HL-60/S4 treated with phorbol 12-myristate 13-acetate at 8.2 ng/mL for 4 days and 3 days (cell line): ENCODE measurements around the gene MMEL1.

Source experiments
- in situ Hi-C: fragments of 300-500 bp; cut with MboI; formaldehyde crosslinking; loops from 2 replicates; pipeline ENCODE4 v1.15.0; 2022; ENCODE audit warnings: low sequenced_read_pairs

Gene MMEL1

GRCh38 chr1:2643414-2644077 lies 10.7 kb upstream of the MMEL1 start:
- in situ Hi-C loops: no loop called here

DNA sequence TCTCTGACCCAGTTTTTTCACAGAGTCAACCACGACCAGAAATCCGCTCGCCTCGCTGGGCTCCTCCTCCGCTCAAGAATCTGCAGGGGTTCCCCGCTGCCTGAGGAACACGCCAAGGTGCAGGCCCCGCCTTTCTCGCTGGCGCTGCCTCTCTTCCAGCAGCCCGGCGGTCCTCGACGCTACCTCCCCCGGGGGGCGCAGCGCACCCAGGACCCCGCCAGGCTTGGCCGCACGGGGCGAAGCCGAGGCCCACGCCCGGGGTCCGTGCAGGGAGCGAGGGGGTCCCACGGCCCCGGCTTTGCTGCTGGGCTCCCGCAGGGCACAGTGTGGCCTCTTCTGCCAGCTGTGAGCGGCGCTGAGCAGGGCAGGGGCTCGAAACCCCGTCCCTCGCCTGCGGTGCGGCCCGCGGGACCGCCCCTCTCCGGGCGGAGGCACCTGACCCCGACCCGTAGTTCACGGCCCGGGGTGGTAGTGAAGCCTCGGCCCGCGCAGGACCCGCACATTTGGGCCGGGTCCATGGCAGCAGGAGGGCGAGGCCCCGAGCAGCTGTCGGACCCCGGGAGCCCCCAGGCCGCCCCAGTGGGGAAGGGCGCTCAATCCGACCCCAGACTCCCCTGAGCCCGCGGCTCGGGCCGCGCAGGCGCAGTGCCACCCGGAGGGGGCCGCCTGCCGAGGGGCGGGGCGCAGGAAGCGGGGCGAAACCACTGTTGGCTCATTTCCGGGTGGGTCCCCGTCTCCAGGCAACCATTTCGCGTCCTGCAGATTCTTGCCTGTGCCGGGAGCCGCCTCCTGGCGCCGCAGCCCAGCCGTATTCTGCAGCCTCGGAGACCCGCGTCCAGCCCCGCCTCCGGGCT lies 10.0 kb upstream of the MMEL1 start:
- in situ Hi-C loops: no loop called here

- in situ Hi-C loops: no loop called here
These were observed 9.3 kb upstream of the MMEL1 start for GRCh38 chr1:2642131-2642559.

DNA sequence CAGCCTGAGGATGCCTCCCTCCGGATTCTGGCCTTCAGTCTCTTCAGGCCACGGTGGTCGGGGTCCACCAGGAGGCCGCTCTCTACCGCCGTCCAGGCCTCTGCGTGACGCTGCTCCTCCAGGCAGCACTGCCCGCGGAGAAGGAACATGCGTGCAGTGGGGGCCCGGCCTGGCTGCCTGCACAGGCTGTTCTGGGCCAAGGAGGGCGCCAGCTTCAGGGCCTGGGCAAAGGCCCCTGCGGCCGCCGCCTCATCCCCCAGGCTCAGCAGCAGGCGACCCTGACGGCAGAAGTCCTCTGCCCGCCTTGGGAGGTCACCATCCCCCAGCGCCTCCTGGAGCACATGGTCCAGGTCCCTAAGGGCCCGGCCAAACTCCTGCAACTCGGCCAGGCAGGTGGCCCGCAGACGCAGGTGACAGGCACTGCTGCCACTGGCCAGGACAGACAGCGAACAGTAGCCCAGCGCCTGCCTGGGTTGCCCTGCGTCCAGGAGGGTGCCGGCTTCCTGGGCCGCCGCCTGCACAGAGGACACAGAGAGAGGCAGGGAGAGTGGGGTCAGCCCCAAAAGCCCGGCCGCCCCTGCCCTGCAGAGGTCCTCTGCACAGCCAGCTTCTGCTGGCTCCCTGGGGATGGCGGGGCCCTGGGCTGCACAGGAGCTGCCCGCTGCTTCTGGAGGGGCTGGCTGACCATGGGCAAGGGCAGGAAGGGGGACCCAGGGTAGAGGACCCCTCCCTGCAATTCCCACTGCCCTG lies 8.7 kb upstream of the MMEL1 start:
- in situ Hi-C loops: no loop called here

DNA sequence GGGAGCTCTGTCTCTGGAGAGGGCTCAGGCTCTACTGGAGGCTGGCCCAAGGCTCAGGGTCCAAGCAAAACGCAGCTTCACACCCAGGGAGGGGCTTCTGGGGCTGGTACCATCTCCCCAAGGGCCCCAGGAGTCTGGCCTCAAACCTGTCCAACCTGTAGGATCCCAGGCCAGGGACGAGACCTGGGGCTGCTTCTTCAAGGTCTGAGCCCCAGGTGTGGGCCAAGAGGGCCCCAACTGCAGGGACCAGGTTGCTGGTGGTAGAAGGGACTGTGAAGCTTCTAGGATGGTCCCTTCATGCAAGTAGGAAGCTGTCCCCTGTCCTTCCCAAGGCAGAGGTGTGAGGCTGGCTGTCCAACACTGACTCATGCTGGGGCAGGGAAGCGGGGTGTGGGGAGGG lies 7.8 kb upstream of the MMEL1 start:
- in situ Hi-C loops: no loop called here

DNA sequence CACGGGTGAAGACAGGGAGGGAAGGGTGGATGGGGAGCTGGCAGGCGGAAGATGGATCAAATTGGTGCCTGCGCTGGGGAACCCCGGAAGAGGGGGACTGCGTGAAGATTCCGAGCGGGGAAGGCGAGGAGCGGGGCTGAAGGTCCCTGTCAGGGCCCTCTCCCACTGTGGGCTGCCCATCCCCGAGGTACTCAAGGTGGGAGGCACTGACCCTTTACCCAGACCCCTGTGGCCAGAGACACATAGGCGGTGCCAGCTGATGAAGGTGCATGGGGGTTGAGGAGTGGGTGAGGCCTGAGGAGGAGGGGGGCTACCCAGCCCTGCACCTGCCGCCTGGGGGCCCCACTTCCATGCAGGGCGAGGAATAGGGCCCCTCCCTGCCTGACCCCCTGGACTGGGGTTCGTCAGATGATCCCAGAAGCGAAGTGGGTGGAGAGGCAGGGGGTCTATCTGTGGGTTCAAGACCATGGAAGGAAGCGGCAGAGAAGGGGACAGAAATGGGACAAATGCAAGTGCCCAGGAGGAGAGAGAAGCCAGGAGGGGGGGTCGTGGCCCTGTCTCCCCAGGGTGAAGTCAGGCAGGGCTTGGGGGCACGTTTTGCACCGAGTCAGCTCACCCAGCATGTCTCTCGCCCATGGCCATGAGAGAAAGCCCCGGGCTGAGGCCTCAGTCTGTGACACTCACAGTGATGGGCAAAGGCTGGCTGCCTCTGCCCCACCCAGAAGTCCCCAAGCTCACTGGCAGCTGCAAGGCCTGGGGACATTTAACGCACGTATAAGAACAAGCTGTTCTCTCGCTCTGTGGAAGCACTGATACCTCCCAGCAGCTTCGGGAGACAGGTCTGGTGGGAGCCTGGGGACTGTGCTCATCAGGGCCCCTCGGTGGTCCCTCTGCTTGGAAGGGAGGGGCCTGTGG lies 7.0 kb upstream of the MMEL1 start:
- in situ Hi-C loops: no loop called here

- in situ Hi-C loops: no loop called here
These were observed 6.4 kb upstream of the MMEL1 start for GRCh38 chr1:2639203-2639602.

DNA sequence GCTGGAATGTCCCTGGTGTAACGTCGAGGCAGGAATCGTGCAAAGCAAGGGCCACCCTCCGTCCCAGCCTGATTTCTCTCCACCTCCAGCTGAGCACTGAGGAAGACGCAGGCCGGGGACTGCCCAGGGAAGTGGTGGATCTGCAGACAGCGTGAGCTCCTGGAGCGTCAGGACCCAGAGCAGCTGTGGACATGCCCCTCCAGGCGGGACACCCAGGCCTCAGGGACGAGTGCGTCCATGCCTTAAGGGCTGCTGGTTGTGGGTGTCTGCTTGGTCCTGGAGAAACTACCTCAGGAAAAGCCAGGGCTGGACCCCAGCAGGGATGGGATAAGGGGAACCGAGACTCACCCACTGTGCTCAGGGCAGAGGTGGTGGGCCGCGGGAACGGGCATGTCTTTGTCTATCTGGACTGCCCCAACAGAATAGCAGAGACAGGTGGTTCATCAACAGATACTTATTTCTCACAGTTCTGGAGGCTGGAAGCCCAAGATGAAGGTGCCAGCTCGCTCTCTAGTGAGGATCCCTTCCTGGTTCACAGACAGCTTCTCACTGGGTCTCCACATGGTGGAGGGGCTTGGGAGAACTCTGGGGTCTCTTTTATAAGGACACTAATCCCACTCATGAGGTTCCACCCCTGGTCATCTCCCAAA lies 5.8 kb upstream of the MMEL1 start:
- in situ Hi-C loops: no loop called here

DNA sequence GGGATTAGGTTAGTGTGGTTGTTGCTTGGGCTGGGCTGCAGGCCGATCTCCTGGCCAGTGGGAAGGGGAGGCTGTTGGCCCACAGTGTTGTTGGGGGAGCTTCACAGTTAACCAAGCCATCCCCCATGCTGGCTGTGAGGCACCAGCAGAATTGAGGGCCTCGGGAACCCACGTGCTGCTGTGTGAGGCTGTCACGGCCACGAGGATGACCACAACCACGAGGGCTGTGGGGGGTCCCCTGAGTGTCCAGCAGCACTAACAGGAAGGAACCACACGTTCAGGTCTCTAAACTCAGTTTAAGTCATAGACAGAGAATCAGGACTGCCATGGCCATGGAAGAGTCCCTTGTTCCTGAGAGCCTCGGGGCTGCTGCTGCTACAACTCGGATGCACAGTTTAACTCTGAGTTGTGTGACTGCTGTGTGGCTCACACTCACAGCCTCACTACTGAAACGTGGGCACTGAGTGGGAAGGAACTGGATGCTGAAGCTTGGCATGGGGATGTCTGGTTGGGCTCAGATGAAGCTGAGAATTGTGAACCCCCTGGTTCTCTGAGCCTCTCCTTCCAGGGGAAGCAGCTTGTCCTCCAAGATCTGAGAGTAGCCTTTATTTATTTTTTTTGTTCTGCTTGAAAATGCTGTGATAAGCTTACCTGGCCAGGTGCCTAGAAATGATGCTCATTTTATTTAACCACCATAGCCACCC lies 4.8 kb upstream of the MMEL1 start:
- in situ Hi-C loops: no loop called here

- in situ Hi-C loops: no loop called here
These were observed 3.9 kb upstream of the MMEL1 start for GRCh38 chr1:2636733-2637132.

DNA sequence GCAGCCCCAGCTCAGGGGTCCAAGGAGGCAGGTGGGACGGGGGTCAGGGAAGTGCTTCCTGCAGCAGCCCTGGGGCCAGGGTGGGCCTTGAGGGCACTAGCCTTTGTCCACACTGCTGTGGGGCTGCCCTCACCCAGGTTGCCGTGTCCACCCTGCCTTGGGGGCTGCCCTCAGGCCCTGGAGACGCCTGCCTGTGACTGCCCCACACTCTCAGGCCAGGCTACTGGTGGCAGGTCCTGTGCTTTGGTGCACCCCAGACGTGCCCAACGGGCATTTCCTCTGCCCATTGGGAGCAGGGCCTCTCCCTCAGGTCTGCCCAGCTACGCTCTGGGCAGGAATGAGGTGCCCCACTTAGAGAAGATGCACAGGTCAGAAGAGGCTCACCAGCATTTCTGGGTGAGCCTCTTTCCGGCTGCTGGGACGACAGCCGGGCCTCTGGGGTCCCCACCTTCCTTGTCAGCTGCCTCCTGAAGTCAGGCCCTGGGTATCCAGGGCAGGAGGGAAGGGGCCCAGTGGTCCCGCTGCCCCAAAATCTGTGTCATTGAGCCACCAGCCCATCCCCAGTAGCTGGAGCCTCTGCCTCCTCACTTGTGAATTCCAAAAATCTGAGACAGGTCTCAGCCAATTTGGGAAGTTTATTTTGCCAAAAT lies 2.7 kb upstream of the MMEL1 start:
- in situ Hi-C loops: no loop called here

GRCh38 chr1:2633936-2634491 lies 1.2 kb upstream of the MMEL1 start:
- in situ Hi-C loops: no loop called here

GRCh38 chr1:2633366-2633935 lies 635 bp upstream of the MMEL1 start:
- in situ Hi-C loops: no loop called here

GRCh38 chr1:2632051-2632430 lies 775 bp downstream of the MMEL1 start:
- in situ Hi-C loops: no loop called here

DNA sequence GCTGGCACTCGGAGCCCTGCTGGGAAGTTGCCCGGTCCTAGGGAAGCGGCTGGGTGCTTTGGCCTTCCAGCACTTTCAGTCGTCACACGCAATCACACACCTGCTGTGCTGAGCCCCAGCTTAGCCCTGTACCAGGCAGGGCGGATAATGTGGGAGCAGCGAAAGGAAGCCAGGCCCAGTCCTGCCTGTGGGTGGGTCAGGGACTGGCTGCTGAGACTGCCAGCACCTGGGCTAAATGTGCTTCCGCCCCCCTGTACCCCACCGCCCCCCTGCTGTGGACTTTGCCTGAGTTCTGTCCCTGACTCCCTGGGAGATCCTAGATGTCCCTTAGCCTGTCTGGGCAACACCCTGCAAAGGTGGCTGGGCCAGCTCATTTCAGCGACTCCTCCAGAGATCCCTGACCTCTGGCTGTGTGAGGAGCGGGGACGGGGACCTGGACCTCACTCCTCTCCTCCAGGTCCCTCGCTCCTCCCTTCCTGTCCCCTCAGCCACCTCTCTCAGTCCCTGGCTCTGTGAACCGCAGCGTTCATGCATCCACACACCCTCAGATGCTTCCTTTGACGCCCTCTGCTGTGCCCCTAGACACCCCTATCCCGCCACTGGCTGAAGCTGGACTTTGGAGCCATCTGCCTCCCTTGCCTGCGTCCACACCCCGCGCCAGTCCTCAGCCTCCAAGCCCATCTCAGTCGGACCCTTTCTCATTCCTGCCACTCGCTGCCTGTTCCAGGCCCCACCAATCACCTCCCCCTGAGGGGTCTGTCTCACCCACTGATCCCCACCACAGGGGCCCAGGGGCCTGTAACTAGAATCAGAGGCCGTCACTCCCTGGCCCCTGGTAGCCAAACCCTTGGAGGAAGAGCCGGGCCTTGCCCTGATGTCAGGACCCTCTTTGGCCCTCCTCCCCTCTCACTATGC lies 1.4 kb downstream of the MMEL1 start:
- in situ Hi-C loops: no loop called here

GRCh38 chr1:2630498-2631135 lies 2.2 kb downstream of the MMEL1 start:
- in situ Hi-C loops: no loop called here
